Uterine smooth muscle cell (primary cell): ENCODE results near the gene OR51Q1. TPM values are rescaled to one million over a fixed set of nuclear protein-coding genes. Genes with fewer than 3 reads are reported as not detected.

ENCODE experiments used
- total RNA-seq: library from RNA; depleted of rRNA; stranded (reverse); fragments of >200 nt; gene quantifications from 2 replicates; pipeline ENCODE4 v1.2.3, GENCODE V29; 2014

OR51Q1 gene, protein sequence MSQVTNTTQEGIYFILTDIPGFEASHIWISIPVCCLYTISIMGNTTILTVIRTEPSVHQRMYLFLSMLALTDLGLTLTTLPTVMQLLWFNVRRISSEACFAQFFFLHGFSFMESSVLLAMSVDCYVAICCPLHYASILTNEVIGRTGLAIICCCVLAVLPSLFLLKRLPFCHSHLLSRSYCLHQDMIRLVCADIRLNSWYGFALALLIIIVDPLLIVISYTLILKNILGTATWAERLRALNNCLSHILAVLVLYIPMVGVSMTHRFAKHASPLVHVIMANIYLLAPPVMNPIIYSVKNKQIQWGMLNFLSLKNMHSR
- total RNA-seq: not detected in 2 replicates

GRCh38 chr11:5421811-5422210, at the start of gene OR51Q1:
Gene OR51Q1 (plus strand): TSS chr11:5422111. CDS start chr11:5422201, 90 bp downstream.

GRCh38 chr11:5383576-5383975, 38.3 kb upstream of the OR51Q1 start, which contains the start of gene OR51M1:
Gene OR51M1 (plus strand): TSS chr11:5383812. CDS start chr11:5389399, 5,587 bp downstream.

DNA sequence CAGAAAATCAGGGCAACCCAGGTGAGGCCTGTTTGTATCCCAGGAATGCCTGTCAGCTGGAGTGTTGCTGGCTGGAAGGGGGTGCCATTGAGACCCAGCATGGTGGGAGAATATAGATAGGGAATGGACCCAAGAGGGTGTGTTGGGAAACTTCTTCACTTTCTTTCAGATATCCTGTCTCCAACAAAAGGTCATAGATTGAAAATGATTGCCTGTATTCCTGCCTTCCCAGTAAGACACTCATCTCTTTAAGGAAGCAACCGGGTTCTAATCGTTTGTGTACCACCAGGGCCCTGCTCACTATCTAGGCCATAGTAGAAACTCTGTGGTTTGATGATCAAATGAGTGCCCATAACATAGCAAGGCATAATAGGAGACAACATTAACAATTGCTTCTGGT, 19.5 kb downstream of the OR51Q1 start, which contains the start of gene OR51I1:
OR51I1 (minus strand) TSS at position 101 of the 400 bp plus-strand sequence; CDS start at position 101, 0 bp downstream.

GRCh38 chr11:5449023-5449422, 27.1 kb downstream of the OR51Q1 start, which contains the start of gene OR51I2:
Gene OR51I2 (plus strand): TSS chr11:5449323. CDS start chr11:5453489, 4,166 bp downstream.

Other genes with a start within 250 kb of the OR51Q1 start
- not detected in 2 replicates for gene OR51V1, start 221.4 kb upstream of the OR51Q1 start, total RNA-seq
- gene HBB, start 195.0 kb upstream of the OR51Q1 start, total RNA-seq: not detected in 2 replicates
- 0.25 and 0.77 TPM in 2 replicates for gene HBD, start 187.6 kb upstream of the OR51Q1 start, total RNA-seq
- not detected in 2 replicates for gene HBG1, start 172.3 kb upstream of the OR51Q1 start, total RNA-seq
- gene HBG2, start 167.3 kb upstream of the OR51Q1 start, total RNA-seq: not detected in 2 replicates
- not detected in 2 replicates for gene HBE1, start 152.2 kb upstream of the OR51Q1 start, total RNA-seq
- gene OR51B4, start 120.2 kb upstream of the OR51Q1 start, total RNA-seq: 0.11 TPM in 1 of 2 replicates, not detected in the other
- 0.12 TPM in 1 of 2 replicates, not detected in the other for gene OR51B2, start 97.8 kb upstream of the OR51Q1 start, total RNA-seq
- gene OR51B5, start 78.6 kb upstream of the OR51Q1 start, total RNA-seq: 0.12 TPM in 1 of 2 replicates, not detected in the other
- not detected in 2 replicates for gene OR51B6, start 70.6 kb upstream of the OR51Q1 start, total RNA-seq
- gene OR51M1, start 38.3 kb upstream of the OR51Q1 start, total RNA-seq: 0.11 TPM in 1 of 2 replicates, not detected in the other
- gene OR51I1, start 19.4 kb downstream of the OR51Q1 start, total RNA-seq: 0.11 TPM in 1 of 2 replicates, not detected in the other
- not detected in 2 replicates for gene OR51I2, start 27.2 kb downstream of the OR51Q1 start, total RNA-seq
- gene OR52D1, start 66.6 kb downstream of the OR51Q1 start, total RNA-seq: not detected in 2 replicates
- gene UBQLN3, start 87.8 kb downstream of the OR51Q1 start, total RNA-seq: 0.12 TPM in 1 of 2 replicates, not detected in the other
- not detected in 2 replicates for gene UBQLNL, start 94.6 kb downstream of the OR51Q1 start, total RNA-seq
- 0.66 and 1.1 TPM in 2 replicates for gene OR52H1, start 126.4 kb downstream of the OR51Q1 start, total RNA-seq
- gene OR52B6, start 158.8 kb downstream of the OR51Q1 start, total RNA-seq: not detected in 2 replicates
- gene TRIM6, start 174.5 kb downstream of the OR51Q1 start, total RNA-seq: 6.5 and 12.2 TPM in 2 replicates
- 10.1 and 12.6 TPM in 2 replicates for gene TRIM34, start 202.9 kb downstream of the OR51Q1 start, total RNA-seq